VCaP (cell line): ENCODE results near the gene TMOD1.

Experiments used
- H3K27ac ChIP-seq: fragments of 450-650 bp; 2 replicates; pipeline ENCODE4 v1.5.1; 2017
- TF ChIP-seq, protein P1 (sequence below): fragments of 450-650 bp; conservative IDR thresholded peaks from 2 replicates; pipeline ENCODE4 v1.5.1; 2017; ENCODE audit warnings: mild to moderate bottlenecking, moderate library complexity

TMOD1 gene

DNA sequence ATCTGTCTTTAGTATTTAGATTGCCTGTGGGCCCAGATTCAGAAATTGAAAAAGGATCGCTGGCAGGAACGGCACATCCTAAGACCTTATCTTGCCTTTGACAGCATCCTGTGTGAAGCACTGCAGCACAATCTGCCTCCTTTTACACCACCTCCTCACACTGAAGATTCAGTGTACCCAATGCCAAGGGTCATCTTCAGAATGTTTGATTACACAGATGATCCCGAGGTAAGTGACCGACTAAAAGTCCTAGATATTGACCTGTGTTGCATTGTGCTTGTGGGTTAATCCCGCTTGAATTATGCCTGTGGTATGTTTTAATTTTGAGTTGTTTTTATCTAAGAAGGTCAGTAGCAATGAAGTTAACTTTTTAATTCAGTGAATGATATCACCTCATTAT, 146.5 kb downstream of the TMOD1 start:
- H3K27ac ChIP-seq, result no peak overlapping the region
- TF ChIP-seq, protein P1, sequence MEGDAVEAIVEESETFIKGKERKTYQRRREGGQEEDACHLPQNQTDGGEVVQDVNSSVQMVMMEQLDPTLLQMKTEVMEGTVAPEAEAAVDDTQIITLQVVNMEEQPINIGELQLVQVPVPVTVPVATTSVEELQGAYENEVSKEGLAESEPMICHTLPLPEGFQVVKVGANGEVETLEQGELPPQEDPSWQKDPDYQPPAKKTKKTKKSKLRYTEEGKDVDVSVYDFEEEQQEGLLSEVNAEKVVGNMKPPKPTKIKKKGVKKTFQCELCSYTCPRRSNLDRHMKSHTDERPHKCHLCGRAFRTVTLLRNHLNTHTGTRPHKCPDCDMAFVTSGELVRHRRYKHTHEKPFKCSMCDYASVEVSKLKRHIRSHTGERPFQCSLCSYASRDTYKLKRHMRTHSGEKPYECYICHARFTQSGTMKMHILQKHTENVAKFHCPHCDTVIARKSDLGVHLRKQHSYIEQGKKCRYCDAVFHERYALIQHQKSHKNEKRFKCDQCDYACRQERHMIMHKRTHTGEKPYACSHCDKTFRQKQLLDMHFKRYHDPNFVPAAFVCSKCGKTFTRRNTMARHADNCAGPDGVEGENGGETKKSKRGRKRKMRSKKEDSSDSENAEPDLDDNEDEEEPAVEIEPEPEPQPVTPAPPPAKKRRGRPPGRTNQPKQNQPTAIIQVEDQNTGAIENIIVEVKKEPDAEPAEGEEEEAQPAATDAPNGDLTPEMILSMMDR, result no peak
